Colonic mucosa (tissue), 4 donors: ENCODE measurements around the gene SPIB. TPM values are rescaled to one million over a fixed set of nuclear protein-coding genes. Genes with fewer than 3 reads are reported as not detected.
A peak's percentile ranks its signal among the peaks of the same experiment; 100 is the strongest.

Source experiments
- DNase-seq: peaks from one replicate; pipeline ENCODE4 v3.0.0-alpha.2; 2020
- H3K27ac ChIP-seq: fragments of 200-600 bp; one replicate; pipeline ENCODE4 v1.8.0; 2021
- H3K27me3 ChIP-seq: fragments of 200-600 bp; one replicate; pipeline ENCODE4 v1.8.0; 2021
- H3K36me3 ChIP-seq: fragments of 200-600 bp; one replicate; pipeline ENCODE4 v1.8.0; 2021
- H3K4me1 ChIP-seq: fragments of 200-600 bp; one replicate; pipeline ENCODE4 v1.8.0; 2021; ENCODE audit warnings: mild to moderate bottlenecking
- H3K4me3 ChIP-seq: fragments of 200-600 bp; one replicate; pipeline ENCODE4 v1.8.0; 2021
- H3K9ac ChIP-seq, 2 donors: one replicate each; pipeline ENCODE4 v1.7.0; 2013; ENCODE audit warnings: control low read depth in 2 of 2, low read depth in 2 of 2, low read length in 2 of 2
- H3K9me3 ChIP-seq: fragments of 200-600 bp; one replicate; pipeline ENCODE4 v1.8.0; 2021
- intact Hi-C: fragments of 100-400 bp; cut with DNase I; formaldehyde crosslinking; loops from one replicate; pipeline ENCODE4 v1.14.1; 2022
- total RNA-seq, 2 donors: library from RNA; stranded (reverse); fragmentation: NEBNext Ultra II Directional in 1 of 2; extraction: Animal tissue kit (Norgen Biotek cat#: 25700) in 1 of 2; gene quantifications; one replicate each; pipeline ENCODE4 v1.2.1, GENCODE V29; 2021
- TF ChIP-seq, protein P1 (sequence below): fragments of 200-600 bp; IDR thresholded peaks from one replicate; pipeline ENCODE4 v1.8.0; 2022; ENCODE audit warnings: antibody characterized with exemption, mild to moderate bottlenecking
- donor health status: healthy.
- donor health status: DM: no; HTN: no; CAD: no.
- donor health status: DM: no; HTN: no; CAD: no.

Gene SPIB
- total RNA-seq, 2 donors from 2014 or later: 32.5 to 46.0 TPM

DNA sequence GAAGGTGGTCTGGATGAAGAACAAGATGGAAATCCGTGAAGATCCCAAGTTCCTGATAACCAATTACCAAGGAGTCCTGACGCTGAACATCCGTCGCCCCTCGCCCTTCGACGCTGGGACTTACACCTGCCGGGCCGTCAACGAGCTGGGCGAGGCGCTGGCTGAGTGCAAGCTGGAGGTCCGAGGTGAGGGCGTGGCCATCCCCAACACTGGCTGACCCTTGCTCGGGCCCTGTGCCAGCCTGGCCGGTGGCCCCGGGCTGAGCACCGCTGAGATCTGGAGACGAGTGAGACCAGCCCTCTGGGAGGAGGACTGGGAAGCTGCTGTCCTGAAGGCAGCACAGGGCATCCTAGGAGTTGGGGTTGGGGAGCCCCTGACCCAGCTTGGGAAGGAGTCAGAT, 45.6 kb downstream of the SPIB start:
- no peak overlapping the region for H3K9ac ChIP-seq
- TF ChIP-seq, protein P1, sequence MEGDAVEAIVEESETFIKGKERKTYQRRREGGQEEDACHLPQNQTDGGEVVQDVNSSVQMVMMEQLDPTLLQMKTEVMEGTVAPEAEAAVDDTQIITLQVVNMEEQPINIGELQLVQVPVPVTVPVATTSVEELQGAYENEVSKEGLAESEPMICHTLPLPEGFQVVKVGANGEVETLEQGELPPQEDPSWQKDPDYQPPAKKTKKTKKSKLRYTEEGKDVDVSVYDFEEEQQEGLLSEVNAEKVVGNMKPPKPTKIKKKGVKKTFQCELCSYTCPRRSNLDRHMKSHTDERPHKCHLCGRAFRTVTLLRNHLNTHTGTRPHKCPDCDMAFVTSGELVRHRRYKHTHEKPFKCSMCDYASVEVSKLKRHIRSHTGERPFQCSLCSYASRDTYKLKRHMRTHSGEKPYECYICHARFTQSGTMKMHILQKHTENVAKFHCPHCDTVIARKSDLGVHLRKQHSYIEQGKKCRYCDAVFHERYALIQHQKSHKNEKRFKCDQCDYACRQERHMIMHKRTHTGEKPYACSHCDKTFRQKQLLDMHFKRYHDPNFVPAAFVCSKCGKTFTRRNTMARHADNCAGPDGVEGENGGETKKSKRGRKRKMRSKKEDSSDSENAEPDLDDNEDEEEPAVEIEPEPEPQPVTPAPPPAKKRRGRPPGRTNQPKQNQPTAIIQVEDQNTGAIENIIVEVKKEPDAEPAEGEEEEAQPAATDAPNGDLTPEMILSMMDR: no peak
- intact Hi-C loops: no loop called here
- no peak for DNase-seq
- no peak overlapping the region for H3K4me3 ChIP-seq
- H3K27me3 ChIP-seq: no peaks in the 10 kb centered on the region
- no peaks in the 10 kb centered on the region for H3K36me3 ChIP-seq
- H3K4me1 ChIP-seq: no peaks in the 10 kb centered on the region
- H3K27ac ChIP-seq: no peak overlapping the region
- no peaks in the 10 kb centered on the region for H3K9me3 ChIP-seq

- Histone ChIP-seq H3K27me3 (no peaks in the 10 kb centered on the region), H3K4me3 (no peak overlapping the region), H3K36me3 (no peaks in the 10 kb centered on the region), H3K9me3 (no peaks in the 10 kb centered on the region), H3K9ac (no peak overlapping the region), H3K4me1 (no peaks in the 10 kb centered on the region), H3K27ac (no peak overlapping the region)
- intact Hi-C loops: no loop called here
- TF ChIP-seq, protein P1: no peak
- no peak for DNase-seq
Observed at GRCh38 chr19:50465000-50465399, 46.3 kb downstream of the SPIB start.

GRCh38 chr19:50465986-50466705, 47.4 kb downstream of the SPIB start:
- Histone ChIP-seq H3K4me3 (no peak overlapping the region), H3K36me3 (no peaks in the 10 kb centered on the region), H3K9ac (no peak overlapping the region), H3K4me1 (no peaks in the 10 kb centered on the region), H3K27me3 (no peaks in the 10 kb centered on the region), H3K27ac (no peak overlapping the region), H3K9me3 (no peaks in the 10 kb centered on the region)
- TF ChIP-seq, protein P1: no peak
- intact Hi-C loops: no loop called here
- DNase-seq: peak; percentile 72

DNA sequence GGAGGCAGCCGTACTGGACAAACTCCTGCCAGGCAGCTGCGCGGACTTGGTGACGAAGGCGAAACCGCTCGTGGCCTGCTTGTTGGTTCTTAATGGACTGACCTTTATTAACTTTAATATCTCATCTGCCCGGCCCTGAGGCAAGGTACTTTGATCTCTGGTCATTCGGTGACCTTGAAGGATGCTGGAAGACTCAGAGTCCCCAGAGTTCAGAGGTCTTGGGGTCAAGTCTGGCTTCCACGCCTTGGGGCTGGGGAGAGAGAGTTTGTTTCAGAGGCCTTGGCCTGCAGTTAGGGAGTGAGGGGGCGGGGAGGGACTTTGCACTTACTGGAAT, 47.9 kb downstream of the SPIB start:
- intact Hi-C loops: no loop called here
- TF ChIP-seq, protein P1: no peak
- H3K4me1 ChIP-seq: no peaks in the 10 kb centered on the region

GRCh38 chr19:50467566-50467965, 48.8 kb downstream of the SPIB start:
- Histone ChIP-seq H3K9ac (no peak overlapping the region), H3K36me3 (no peaks in the 10 kb centered on the region), H3K9me3 (no peaks in the 10 kb centered on the region), H3K4me1 (no peaks in the 10 kb centered on the region), H3K27me3 (no peaks in the 10 kb centered on the region), H3K27ac (no peak overlapping the region), H3K4me3 (no peak overlapping the region)
- no peak for DNase-seq
- TF ChIP-seq, protein P1: no peak
- intact Hi-C loops: no loop called here

More for the DNA sequence above, 47.9 kb downstream of the SPIB start:
- DNase-seq: no peak
- H3K4me3 ChIP-seq: no peak overlapping the region
- no peak overlapping the region for H3K27ac ChIP-seq
- no peaks in the 10 kb centered on the region for H3K27me3 ChIP-seq
- no peaks in the 10 kb centered on the region for H3K9me3 ChIP-seq
- no peaks in the 10 kb centered on the region for H3K36me3 ChIP-seq
- H3K9ac ChIP-seq: no peak overlapping the region
